HG02885 (cell line): ENCODE measurements around the gene FSHB.
A peak's percentile ranks its signal among the peaks of the same experiment; 100 is the strongest.
"Not testable (repeated sequence)": the region's sequence is repeated elsewhere in the genome, so short reads cannot be mapped to it uniquely, and the experiment has no call there.

Experiments
- ATAC-seq: cut with Tn5 transposase; IDR thresholded peaks from one replicate; pipeline ENCODE4 v1.9.1; 2021; ENCODE audit warnings: mild to moderate bottlenecking; ENCODE audit not compliant: unreplicated experiment, poor library complexity

The FSHB gene

GRCh38 chr11:30230714-30231113 is at the start of gene FSHB:
Gene FSHB, plus strand, starts transcription at chr11:30231014. Its CDS starts 889 bp downstream, at chr11:30231903.
- no peak for ATAC-seq

- no peak for ATAC-seq
Observed at GRCh38 chr11:30186748-30187147, 44.1 kb upstream of the FSHB start.

GRCh38 chr11:30192620-30193019 is 38.2 kb upstream of the FSHB start:
- ATAC-seq = no peak

- ATAC-seq = peak; percentile 99
Observed at GRCh38 chr11:30196400-30197206, 34.2 kb upstream of the FSHB start.

- ATAC-seq = no peak
Observed at GRCh38 chr11:30197869-30198268, 32.9 kb upstream of the FSHB start.

GRCh38 chr11:30202989-30203388 is 27.8 kb upstream of the FSHB start:
- ATAC-seq = not testable (repeated sequence)

- no peak for ATAC-seq
Observed at GRCh38 chr11:30203850-30204249, 27.0 kb upstream of the FSHB start.

- ATAC-seq = peak; percentile 90
Observed at GRCh38 chr11:30206249-30206996, 24.4 kb upstream of the FSHB start.

GRCh38 chr11:30210357-30210756 is 20.5 kb upstream of the FSHB start:
- no peak for ATAC-seq

- no peak for ATAC-seq
Observed at GRCh38 chr11:30216534-30216933, 14.3 kb upstream of the FSHB start.

- no peak for ATAC-seq
Observed at GRCh38 chr11:30218278-30218677, 12.5 kb upstream of the FSHB start.

- ATAC-seq = no peak
Observed at GRCh38 chr11:30225642-30226041, 5.2 kb upstream of the FSHB start.

GRCh38 chr11:30228323-30228884 is 2.4 kb upstream of the FSHB start:
- ATAC-seq = no peak

- ATAC-seq = no peak
Observed at GRCh38 chr11:30239025-30239424, 8.2 kb downstream of the FSHB start.

GRCh38 chr11:30244265-30244664 is 13.5 kb downstream of the FSHB start:
- no peak for ATAC-seq

GRCh38 chr11:30245621-30246020 is 14.8 kb downstream of the FSHB start:
- ATAC-seq = no peak

GRCh38 chr11:30254307-30255298 is 23.8 kb downstream of the FSHB start:
- no peak for ATAC-seq

- no peak for ATAC-seq
Observed at GRCh38 chr11:30255637-30256036, 24.8 kb downstream of the FSHB start.

- ATAC-seq = no peak
Observed at GRCh38 chr11:30257058-30257457, 26.2 kb downstream of the FSHB start.

GRCh38 chr11:30258679-30259078 is 27.9 kb downstream of the FSHB start:
- ATAC-seq = no peak
